ENCODE results near the gene MCHR1.

- TF ChIP-seq CTCF (IDR thresholded peaks at IDR 0.05; ENCODE audit: low read depth, low read length, missing input control) (no peak), REST (IDR thresholded peaks at IDR 0.05) (no peak), FOXA1 (IDR thresholded peaks at IDR 0.05) (no peak), FOXA2 (IDR thresholded peaks at IDR 0.05) (no peak), RAD21 (IDR thresholded peaks at IDR 0.05) (no peak)
Measured at GRCh38 chr22:40679249-40679963, at the start of gene MCHR1.
